ENCODE measurements around the gene SLC37A4.
"Not testable (repeated sequence)": the region's sequence is repeated elsewhere in the genome, so short reads cannot be mapped to it uniquely, and the experiment has no call there.

Gene SLC37A4

DNA sequence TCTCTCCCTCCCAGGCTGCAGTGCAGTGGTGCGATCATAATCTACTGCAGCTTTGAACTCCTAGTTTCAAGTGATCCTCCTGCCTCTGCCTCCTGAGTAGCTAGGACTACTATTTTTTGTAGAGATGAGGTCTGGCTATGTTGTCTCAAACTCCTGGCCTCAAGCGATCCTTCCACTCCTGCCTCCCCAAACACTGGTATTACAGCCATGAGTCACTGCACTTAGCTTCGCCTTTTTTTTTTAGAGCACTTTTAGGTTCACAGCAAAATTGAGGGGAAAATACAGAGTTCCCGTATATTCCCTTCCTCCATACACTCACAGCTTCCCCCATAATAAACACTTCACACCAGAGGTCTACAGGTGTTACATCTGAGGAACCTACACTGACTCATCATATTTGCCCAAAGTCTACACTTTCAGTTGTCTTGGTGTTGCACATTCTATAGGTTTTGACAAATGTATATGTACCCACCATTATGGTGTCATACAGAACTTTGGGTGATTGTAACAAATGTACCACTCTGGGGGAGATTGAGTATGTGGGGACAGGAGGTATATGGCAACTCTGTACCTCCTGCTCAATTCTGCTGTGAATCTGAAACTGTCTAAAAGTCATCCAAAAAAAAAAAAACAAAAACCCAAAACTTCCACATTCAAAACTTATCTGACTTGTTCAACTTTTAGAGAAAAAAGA is 11.3 kb upstream of the SLC37A4 start:
- no peak for DNase-seq (ENCODE audit: low spot score)

DNA sequence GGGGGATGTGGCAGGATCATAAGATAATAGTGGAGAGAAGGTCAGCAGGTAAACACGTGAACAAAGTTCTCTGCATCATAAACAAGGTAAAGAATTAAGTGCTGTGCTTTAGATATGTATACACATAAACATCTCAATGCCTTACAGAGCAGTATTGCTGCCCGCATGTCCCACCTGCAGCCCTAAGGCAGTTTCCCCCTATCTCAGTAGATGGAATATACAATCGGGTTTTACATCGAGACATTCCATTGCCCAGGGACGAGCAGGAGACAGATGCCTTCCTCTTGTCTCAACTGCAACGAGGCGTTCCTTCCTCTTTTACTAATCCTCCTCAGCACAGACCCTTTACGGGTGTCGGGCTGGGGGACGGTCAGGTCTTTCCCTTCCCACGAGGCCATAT is 8.8 kb upstream of the SLC37A4 start:
- not testable (repeated sequence) for DNase-seq (ENCODE audit: low spot score)

DNA sequence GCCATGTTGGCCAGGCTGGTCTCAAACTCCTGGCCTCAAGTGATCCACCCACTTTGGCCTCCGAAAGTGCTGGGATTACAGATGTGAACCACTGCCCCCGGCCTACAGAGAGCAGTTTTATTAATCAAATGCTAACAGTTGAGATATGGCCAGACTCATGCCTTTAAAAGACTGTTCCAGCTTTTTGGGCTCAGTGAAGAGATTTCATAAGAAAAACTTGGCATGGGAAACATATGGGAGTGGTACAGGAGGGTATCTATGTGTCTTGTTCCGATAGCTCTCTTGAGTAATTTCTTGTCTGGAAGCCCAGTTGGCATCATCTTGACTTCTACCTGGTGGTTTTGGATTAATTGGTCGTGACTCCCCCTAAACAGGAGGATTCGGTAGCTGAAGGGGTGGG is 8.2 kb upstream of the SLC37A4 start:
- DNase-seq (ENCODE audit: low spot score), result no peak

DNA sequence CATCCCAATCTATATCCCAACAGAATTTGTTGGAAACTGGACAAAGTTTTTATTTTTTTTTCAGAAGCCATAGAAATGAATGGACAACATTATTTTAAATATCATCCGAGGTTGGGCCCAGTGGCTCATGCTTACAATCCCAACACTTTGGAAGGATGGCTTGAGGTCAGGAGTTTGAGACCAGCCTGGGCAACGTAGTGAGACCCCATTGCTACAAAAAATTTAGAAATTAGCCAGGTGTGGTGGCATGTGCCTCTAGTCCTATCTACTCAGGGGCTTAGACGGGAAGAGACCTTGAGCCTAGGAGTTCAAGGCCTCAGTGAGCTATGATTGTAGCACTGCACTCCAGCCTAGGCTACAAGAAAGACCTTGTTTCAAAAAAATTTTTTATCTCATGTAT is 4.1 kb upstream of the SLC37A4 start:
- no peak for DNase-seq (ENCODE audit: low spot score)

DNA sequence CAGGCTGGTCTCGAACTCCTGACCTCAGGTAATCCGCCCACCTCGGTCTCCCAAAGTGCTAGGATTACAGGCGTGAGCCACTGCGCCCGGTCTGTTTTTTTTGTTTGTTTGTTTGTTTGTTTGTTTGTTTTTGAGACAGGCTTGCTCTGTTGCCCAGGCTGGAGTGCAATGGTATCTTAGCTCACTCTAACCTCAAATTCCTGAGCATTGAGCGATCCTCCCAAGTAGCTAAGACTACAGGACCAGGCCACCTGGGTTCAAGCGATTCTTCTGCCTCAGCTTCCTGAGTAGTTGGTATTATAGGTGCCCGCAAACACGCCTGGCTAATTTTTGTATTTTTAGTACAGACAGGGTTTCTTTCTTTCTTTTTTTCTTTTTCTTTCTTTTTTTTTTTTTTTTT is 2.7 kb upstream of the SLC37A4 start:
- not testable (repeated sequence) for DNase-seq (ENCODE audit: low spot score)

DNA sequence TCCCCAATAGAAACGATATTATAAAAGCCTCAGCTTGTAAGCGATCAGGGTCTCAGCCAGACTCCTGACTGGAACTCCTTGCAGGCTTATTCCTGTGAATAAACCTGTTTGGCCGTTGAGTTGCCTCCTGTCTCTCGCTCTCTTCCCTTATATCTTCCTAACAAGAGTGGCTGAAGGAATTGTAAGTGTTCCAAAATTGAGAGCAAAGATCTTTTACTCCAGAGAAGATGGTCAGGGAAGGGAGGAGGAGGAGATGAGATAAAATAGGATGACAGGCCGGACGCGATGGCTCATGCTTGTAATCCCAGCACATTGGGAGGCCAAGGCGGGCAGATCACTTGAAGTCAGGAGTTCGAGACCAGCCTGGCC is 1.2 kb upstream of the SLC37A4 start:
- no peak for DNase-seq (ENCODE audit: low spot score)

DNA sequence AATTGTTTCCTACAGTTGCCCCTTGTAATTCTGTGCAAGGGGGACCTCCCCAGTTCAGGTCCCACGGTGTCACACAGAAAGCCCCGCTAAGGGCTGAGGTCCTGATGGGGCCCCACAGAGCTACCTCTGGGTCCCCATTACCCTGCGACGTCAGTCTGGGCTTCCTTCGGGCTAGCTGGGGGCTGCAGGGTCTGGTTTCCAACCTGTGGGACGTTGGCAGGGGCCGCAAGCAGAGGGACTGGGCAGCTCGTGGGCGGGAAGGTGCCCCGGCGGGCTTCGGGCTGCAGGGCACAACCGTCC is 698 bp downstream of the SLC37A4 start:
- DNase-seq (ENCODE audit: low spot score), result no peak

DNA sequence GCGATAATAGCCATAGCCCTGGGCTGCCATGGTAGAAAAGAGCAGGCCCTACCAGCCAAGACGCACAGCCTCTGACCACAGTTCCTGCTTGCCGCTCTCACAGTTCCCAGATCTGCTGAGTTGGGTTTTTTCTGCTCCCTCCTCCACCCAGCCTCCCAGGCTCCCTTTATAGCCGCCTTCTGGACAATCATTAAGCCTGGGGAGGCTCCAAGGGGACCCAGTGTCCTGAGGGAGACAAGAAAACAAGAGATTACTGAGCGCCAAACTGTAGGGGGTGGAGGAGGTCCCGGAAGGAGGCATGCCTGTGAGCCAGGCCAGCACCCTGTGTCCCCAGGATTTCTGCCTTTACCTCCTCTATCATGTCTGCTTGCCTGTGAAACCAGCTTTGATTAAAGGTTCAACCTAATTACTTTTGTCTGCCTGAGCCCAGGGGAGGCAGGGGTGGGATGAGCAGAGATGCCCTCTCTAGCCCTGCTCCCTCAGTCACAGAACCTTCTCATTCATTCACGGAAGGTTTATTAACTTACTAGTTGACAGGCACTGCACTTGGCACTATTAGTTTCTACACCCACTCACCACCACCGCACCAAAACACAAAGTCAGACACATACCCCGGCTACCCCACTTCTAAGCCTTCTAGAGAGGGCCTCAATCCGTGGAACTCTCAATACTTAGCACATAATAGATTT is 1.2 kb downstream of the SLC37A4 start:
- no peak for DNase-seq (ENCODE audit: low spot score)

DNA sequence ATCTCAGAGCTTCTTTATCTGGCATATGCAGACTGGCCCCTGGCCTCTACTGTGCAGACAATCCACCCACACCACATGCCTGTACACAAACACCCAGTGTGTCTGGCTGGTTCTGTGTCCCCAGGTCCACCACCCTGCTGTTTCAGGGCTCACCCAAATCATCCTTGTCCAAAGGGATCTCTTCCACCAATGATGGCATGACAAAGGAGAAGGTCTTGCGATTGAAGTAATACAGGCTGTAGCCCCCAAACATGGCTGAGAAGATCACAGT is 1.7 kb downstream of the SLC37A4 start:
- no peak for DNase-seq (ENCODE audit: low spot score)

DNA sequence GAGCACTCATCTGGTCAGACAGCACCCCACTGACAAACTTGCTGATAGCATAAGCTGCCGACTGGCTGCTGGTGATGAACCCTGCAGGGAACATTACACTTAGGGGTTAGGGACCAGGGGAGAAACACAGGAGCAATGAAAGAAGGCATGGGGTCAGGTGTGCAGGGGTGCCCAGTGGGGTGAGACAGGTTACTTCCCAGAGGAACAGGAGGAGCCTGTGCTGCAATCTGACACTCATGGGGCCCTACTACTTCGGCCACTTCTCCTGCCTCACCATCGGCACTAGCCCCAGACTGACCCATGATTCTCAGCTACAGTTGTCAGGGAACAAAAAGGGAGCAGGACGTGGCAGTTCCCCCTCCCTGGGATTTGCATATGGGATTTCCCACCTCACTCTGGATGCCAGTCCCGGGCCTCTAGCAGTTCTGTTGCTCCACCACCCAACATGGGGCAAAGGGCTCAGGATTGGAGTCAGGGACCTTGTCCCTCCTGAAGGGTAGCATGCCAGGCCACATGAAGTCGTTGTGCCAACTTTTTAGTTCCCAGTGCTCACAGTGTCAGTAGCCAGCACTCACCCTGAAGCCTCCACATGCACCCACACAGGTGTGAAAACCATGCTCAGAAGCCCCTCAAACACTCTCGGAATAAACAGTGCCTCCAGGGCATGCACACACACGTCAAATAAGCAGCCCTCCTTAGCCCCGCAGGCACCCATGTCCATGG is 2.2 kb downstream of the SLC37A4 start:
- DNase-seq (ENCODE audit: low spot score), result no peak

DNA sequence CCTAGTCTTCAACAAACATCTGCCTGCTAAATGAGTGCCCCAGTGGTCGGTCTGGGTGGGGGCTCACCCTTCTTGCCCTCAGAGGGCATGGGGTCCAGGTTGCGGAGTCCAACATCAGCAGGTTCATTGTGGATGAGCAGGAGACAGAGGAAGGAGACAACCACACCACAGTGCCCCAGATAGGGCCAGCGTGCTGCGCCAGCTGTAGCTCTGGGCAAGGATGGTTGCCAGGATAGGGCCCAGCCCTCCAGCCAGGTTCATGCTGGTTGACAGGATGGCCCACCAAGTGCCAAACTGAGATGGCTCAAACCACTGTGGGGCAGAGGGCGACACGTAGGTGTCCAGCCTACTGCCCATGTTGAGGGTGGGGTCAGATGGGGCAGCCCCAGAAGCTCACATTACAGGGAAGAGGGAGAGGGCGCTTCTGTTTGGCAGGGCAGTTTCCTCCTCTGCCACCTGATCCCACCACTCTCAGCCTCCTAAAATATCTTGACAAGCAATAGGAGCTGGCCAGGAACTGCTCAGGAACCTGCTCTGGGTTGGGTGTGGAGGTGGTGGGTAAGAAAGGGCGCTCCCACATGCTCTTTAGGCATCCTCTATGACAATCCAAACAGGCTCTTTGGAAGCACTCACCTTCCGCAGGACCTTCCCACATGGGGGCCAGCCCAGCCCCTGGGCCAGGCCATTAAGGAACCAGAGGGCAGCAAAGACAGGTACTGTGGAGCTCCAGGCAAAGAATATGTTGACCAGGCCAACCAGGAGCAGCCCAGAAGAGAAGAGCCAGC is 2.9 kb downstream of the SLC37A4 start:
- DNase-seq (ENCODE audit: low spot score), result no peak

DNA sequence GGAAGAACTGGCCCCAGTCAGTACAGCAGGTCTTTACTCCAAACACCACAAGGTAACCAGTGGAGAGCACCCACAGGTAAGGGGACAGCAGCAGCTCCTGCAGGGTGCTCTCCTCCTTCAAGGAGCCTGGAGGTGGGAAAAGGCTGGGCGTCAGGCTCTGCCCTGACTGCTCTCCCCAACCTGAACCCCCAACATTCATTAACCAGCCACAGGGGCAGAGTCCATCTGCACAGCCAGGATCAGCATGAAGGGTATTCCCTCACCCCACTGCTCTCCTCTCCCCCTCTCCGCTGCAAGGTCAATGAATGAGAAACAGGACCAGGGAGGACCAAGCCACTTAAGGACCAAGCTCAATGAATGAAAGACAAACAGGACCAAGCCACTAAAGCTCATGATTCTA is 3.7 kb downstream of the SLC37A4 start:
- no peak for DNase-seq (ENCODE audit: low spot score)

DNA sequence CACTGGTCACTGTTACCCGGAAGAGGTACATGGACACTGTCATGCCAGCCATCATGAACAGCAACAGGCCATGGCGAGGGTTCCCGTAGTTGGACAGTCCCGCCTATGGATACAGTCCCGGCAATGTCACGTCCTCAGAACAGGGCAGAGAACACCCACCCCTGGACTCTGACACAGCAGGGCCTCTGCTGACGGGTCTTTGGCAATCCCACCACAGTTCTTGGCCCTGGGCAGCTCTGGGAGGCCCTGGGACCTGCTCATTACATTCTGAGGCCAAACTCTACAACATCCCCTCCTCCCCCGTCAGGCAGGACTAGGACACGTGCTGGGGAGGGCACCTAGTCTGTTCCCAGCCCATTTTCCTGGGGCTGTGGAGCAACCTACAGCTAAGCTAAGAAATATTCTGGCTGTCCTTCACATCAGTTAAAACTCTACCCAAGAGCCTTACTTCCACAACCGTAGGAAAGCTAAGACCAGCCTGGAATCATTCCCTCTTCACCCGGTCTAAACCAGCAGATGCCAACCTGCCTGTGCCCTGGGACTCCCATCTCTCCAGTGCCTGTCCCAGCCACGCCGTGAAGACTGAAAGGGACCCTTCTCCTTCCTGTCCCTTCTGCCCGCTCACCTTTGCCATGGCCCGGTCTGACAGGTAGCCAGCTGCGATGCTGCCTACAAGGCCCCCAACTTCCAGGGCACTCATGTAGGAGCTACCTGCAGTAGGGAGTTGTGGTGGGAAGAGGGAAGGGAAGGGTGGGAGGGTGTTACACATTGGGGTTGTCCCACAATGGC is 4.5 kb downstream of the SLC37A4 start:
- no peak for DNase-seq (ENCODE audit: low spot score)

DNA sequence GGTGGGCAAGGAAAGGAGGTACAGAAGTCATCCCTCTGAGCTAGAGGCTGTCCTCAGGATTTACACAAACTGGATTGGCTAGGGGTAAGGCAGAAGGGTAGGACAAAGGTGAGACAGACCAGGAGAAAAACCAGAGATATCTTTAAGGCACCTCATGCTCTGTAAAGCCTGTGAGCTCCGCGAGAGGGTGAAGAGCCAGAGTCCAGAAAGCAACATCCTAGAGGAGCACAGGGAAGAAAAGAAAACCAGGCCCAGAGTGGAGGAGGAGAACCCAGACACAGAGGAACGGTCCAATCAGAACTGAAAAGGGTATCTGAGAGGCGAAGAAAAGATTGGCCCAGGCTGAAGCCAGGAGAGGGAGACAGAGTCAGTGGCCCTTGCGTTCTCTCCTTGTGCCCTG is 5.1 kb downstream of the SLC37A4 start:
- no peak for DNase-seq (ENCODE audit: low spot score)

DNA sequence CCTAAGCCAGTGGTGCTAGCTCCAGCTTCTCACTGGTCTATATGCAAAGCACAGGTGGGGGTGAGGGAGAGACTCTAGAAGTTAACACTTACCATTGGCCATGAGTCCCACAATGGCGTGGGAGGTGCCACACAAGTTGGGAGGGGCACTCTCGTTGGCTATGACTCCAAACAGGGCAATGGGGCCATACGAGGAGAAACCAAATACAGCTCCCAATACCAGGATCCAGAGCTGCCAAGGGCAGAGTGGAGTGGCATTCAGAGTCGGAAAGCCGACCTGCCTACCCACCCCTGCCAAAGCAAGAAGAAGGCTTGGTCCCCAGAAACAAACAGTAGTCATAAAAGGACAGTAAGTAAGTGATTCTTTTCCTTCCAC is 5.6 kb downstream of the SLC37A4 start:
- DNase-seq (ENCODE audit: low spot score), result no peak

DNA sequence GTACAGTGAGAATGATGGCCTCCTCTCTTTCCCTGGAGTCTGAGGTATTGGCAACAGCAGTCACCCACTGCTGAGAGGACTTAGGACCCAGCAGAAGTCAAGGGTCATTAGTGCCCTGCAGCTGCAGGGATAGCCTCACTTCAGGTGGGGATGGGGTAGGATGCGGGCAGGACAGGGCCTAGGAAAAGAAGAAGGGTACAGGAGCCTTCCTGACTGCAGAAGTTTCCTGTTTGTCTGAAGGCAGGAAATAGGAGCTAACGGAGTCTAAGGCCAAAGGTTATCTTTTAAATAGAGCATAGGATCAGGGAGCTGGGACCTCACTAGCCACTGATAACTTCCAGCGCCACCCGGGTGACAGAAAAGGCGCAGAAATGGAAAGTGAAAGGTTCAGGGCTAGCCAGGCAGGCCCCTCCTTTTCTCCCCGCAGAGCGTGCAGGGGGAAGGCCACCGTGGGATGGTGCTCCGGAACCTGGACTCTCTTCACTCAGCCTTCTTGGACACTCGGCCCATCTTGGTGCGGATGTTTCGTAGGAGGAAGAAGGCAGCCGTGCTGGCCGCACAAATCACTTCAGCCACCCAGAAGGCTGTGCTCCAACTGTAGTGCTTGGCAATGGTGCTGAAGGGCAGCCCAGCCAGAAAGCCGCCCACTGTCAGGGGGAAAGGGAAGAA is 6.1 kb downstream of the SLC37A4 start:
- no peak for DNase-seq (ENCODE audit: low spot score)

DNA sequence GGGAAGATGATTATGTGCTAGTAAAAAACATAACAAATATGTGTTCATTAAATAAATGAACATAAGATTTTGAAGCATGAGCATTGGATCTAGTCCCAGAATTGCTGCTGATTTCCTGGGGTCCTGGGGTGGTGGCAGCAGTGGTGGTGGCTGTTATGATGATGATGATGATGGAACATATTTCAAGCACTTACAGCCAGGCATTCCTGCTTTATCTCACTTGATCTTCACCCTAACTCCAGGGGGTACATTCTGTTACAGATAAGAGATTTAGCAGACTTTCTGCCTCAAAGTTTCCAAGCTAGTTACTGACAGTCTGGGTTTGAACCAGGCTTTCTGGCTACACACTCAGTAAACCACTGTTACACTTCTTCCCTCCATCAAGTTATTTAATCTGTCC is 6.9 kb downstream of the SLC37A4 start:
- DNase-seq (ENCODE audit: low spot score), result no peak

DNA sequence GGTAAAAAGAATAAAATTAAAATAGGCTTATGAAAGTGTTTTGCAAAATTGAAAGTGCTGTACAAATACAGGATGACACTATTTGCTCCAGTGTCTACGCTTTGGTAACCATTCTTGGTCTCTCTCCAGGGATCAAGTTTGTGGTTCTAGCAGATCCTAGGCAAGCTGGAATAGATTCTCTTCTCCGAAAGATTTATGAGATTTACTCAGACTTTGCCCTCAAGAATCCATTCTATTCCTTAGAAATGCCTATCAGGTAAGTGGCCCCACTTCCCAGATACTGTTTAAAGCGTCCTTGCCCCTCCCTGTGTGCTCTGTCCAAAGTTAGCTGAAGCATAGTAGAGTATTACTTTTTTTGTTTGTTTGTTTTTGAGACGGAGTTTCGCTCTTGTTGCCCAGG is 9.0 kb downstream of the SLC37A4 start:
- no peak for DNase-seq (ENCODE audit: low spot score)

DNA sequence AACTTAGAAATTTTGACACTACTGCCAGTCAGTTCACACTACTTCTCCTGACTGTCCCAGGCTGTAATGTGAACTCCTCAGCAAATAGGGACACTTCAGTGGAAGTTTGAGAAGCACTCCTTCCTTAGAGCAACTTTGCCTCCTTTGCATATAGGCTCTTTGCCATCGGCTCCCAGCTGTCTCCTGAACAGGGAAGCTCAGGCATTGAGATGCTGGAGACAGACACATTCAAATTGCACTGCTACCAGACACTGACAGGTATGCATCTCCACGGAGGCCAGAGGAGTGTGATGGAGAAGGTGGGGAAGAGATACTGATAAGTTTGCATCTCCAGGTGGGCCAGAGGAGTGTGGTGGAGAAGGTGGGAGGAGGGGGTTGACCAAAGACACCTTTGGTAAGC is 10.7 kb downstream of the SLC37A4 start:
- no peak for DNase-seq (ENCODE audit: low spot score)

DNA sequence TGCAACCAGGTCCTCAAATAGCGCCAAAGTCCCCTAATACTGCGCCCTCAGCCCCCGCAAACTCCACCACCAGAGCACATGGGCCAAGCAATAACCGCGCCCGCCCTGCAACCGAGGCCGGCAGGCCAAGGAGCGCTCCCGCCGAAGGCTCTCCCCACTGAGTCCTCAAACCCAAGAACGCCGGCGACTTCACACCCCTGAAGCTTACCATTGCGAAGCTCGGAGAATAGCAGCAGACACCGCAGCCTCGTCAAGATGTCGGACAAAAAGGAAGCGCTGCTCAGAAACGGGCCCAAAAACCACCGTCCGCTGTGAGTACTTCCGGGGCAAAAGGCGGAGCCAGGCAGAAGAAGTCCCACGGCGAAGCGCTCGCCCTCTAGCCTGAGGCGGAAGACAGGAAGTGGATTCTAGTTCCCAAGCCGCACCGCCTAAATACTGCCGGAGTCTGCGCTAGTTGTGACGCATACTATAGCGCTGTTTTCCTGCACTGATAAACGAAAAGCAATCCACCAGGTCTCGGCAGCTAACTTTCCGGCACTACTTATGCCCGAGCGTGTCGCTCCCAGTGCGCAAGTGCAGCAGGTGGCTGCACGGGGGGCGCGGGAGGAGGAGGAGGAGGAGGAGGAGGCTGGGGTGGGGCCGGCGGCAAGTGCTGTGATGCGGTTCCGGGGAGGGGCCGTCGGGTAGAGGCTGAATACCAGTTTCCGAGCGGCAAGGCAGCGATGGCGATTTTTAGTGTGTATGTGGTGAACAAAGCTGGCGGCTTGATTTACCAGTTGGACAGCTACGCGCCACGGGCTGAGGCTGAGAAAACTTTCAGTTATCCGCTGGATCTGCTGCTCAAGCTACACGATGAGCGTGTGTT is 12.4 kb downstream of the SLC37A4 start, which contains the start of the genes RPS25 and TRAPPC4:
Gene RPS25 (minus strand): TSS at position 270 of the 865 bp plus-strand sequence. CDS start 59 bp downstream, at position 211.
Gene TRAPPC4 (plus strand): TSS at position 693 of the 865 bp plus-strand sequence. CDS start 30 bp downstream, at position 723.
- DNase-seq (ENCODE audit: low spot score), result peak; percentile 93
